H9 (cell line): ENCODE measurements around the gene TRIM9. TPM values are rescaled to one million over a fixed set of nuclear protein-coding genes. Genes with fewer than 3 reads are reported as not detected.

Experiments used
- DNase-seq: peaks from one replicate; pipeline ENCODE4 v3.0.0-alpha.2; 2017
- H2AFZ ChIP-seq: one replicate; pipeline ENCODE4 v1.6.1; 2013; ENCODE audit warnings: mild to moderate bottlenecking, low read length, control low read depth, moderate library complexity
- H2AK5ac ChIP-seq: 2 replicates; pipeline ENCODE4 v1.6.1; 2013; ENCODE audit warnings: low read length, control low read depth, mixed read lengths; ENCODE audit not compliant: insufficient read length
- H2BK120ac ChIP-seq: one replicate; pipeline ENCODE4 v1.6.1; 2013; ENCODE audit warnings: low read depth, mild to moderate bottlenecking, low read length, control low read depth, inconsistent platforms; ENCODE audit not compliant: poor library complexity, severe bottlenecking
- H2BK12ac ChIP-seq: 2 replicates; pipeline ENCODE4 v1.6.1; 2013; ENCODE audit warnings: low read length, control low read depth, mixed read lengths, low read depth; ENCODE audit not compliant: insufficient read length
- H2BK15ac ChIP-seq: 2 replicates; pipeline ENCODE4 v1.6.1; 2013; ENCODE audit warnings: low read depth, low read length, control low read depth
- H2BK20ac ChIP-seq: one replicate; pipeline ENCODE4 v1.6.1; 2013; ENCODE audit warnings: low read depth, mild to moderate bottlenecking, low read length, control low read depth, inconsistent platforms; ENCODE audit not compliant: poor library complexity, severe bottlenecking
- H2BK5ac ChIP-seq: 2 replicates; pipeline ENCODE4 v1.6.1; 2013; ENCODE audit warnings: low read length, control low read depth, mixed read lengths; ENCODE audit not compliant: insufficient read length
- H3K14ac ChIP-seq: 2 replicates; pipeline ENCODE4 v1.6.1; 2013; ENCODE audit warnings: low read length, control low read depth; ENCODE audit not compliant: insufficient read depth
- H3K18ac ChIP-seq: 2 replicates; pipeline ENCODE4 v1.6.1; 2013; ENCODE audit warnings: low read depth, mild to moderate bottlenecking, mixed read lengths, low read length, control low read depth; ENCODE audit not compliant: insufficient read length
- H3K23ac ChIP-seq: 2 replicates; pipeline ENCODE4 v1.6.1; 2013; ENCODE audit warnings: low read length, control low read depth, mixed read lengths, low read depth; ENCODE audit not compliant: insufficient read length
- H3K23me2 ChIP-seq: 2 replicates; pipeline ENCODE4 v1.6.1; 2013; ENCODE audit warnings: low read depth, mild to moderate bottlenecking, mixed read lengths, low read length, control low read depth; ENCODE audit not compliant: insufficient read length, poor library complexity, severe bottlenecking
- H3K27ac ChIP-seq: 2 replicates; pipeline ENCODE4 v1.5.1; 2013; ENCODE audit warnings: low read length, control low read depth, mixed read lengths, low read depth; ENCODE audit not compliant: insufficient read length
- H3K27me3 ChIP-seq: 2 replicates; pipeline ENCODE4 v1.6.1; 2013; ENCODE audit warnings: low read length, control low read depth, inconsistent platforms; ENCODE audit not compliant: insufficient read depth
- H3K4ac ChIP-seq: 2 replicates; pipeline ENCODE4 v1.6.1; 2013; ENCODE audit warnings: low read depth, mild to moderate bottlenecking, control low read depth, inconsistent platforms, low read length, moderate library complexity
- H3K4me1 ChIP-seq: 2 replicates; pipeline ENCODE4 v1.6.1; 2013; ENCODE audit warnings: low read length, control low read depth, inconsistent platforms; ENCODE audit not compliant: insufficient read depth
- H3K4me2 ChIP-seq: 2 replicates; pipeline ENCODE4 v1.6.1; 2013; ENCODE audit warnings: low read length, control low read depth, mixed read lengths; ENCODE audit not compliant: insufficient read length, insufficient read depth
- H3K56ac ChIP-seq: 2 replicates; pipeline ENCODE4 v1.6.1; 2013; ENCODE audit warnings: low read depth, mild to moderate bottlenecking, mixed read lengths, low read length, control low read depth; ENCODE audit not compliant: insufficient read length
- H3K79me1 ChIP-seq: 2 replicates; pipeline ENCODE4 v1.6.1; 2013; ENCODE audit warnings: low read depth, mild to moderate bottlenecking, moderate library complexity, low read length, control low read depth, inconsistent platforms; ENCODE audit not compliant: insufficient read depth, poor library complexity, severe bottlenecking
- H3K79me2 ChIP-seq: 2 replicates; pipeline ENCODE4 v1.6.1; 2013; ENCODE audit warnings: low read length, control low read depth, inconsistent platforms; ENCODE audit not compliant: insufficient read depth
- H3K9ac ChIP-seq: 2 replicates; pipeline ENCODE4 v1.6.1; 2013; ENCODE audit warnings: low read length, control low read depth, mixed read lengths; ENCODE audit not compliant: insufficient read length; ENCODE audit errors: extremely low read depth
- H3K9me3 ChIP-seq: one replicate; pipeline ENCODE4 v1.6.1; 2013; ENCODE audit warnings: low read depth, low read length, inconsistent platforms; ENCODE audit not compliant: control insufficient read depth
- H3T11ph ChIP-seq: one replicate; pipeline ENCODE4 v1.6.1; 2013; ENCODE audit warnings: mild to moderate bottlenecking, low read length, control low read depth, inconsistent platforms
- H4K20me1 ChIP-seq: one replicate; pipeline ENCODE4 v1.6.1; 2013; ENCODE audit not compliant: control insufficient read depth, insufficient read length, insufficient read depth
- H4K5ac ChIP-seq: 2 replicates; pipeline ENCODE4 v1.6.1; 2013; ENCODE audit warnings: low read depth, mild to moderate bottlenecking, mixed read lengths, low read length, control low read depth; ENCODE audit not compliant: insufficient read length
- H4K8ac ChIP-seq: replicated peaks from 2 replicates; pipeline ENCODE4 v1.6.1; 2013; ENCODE audit warnings: low read length, control low read depth, mixed read lengths, low read depth; ENCODE audit not compliant: insufficient read length
- H4K91ac ChIP-seq: 2 replicates; pipeline ENCODE4 v1.6.1; 2013; ENCODE audit warnings: low read depth, mild to moderate bottlenecking, moderate library complexity, mixed read lengths, low read length, control low read depth; ENCODE audit not compliant: insufficient read length
- H3K27ac Mint-ChIP-seq, 3 experiments: 2 replicates in 2 of 3; 3 replicates in 1 of 3; pipeline ENCODE4 v1.8.0; 2020 to 2021; ENCODE audit warnings: mixed read lengths in 3 of 3, mild to moderate bottlenecking in 1 of 3, moderate library complexity in 1 of 3
- H3K27me3 Mint-ChIP-seq: 2 replicates; pipeline ENCODE4 v1.8.0; 2021; ENCODE audit warnings: low read depth, mild to moderate bottlenecking, moderate library complexity, mixed read lengths
- H3K36me3 Mint-ChIP-seq, 3 experiments: 2 replicates in 2 of 3; 3 replicates in 1 of 3; pipeline ENCODE4 v1.8.0; 2020 to 2021; ENCODE audit warnings: low read depth in 3 of 3, mixed read lengths in 3 of 3; ENCODE audit not compliant: insufficient read depth in 1 of 3
- H3K4me1 Mint-ChIP-seq, 2 experiments: 2 replicates each; pipeline ENCODE4 v1.8.0; 2020; ENCODE audit warnings: mixed read lengths in 2 of 2
- H3K4me3 Mint-ChIP-seq, 2 experiments: 2 replicates in 1 of 2; 3 replicates in 1 of 2; pipeline ENCODE4 v1.8.0; 2020 to 2021; ENCODE audit warnings: mild to moderate bottlenecking in 2 of 2, mixed read lengths in 2 of 2, moderate library complexity in 1 of 2
- H3K9me3 Mint-ChIP-seq, 2 experiments: 2 replicates in 1 of 2; 3 replicates in 1 of 2; pipeline ENCODE4 v1.8.0; 2020; ENCODE audit warnings: mild to moderate bottlenecking in 2 of 2, mixed read lengths in 2 of 2, moderate library complexity in 1 of 2
- CTCF ChIP-seq: fragments of 200-600 bp; sonication (generic); conservative IDR thresholded peaks from 3 replicates; pipeline ENCODE4 v1.8.0; 2021; ENCODE audit warnings: antibody characterized with exemption, mild to moderate bottlenecking
- whole genome bisulfite sequencing: extraction: QIAGEN DNeasy Blood & Tissue Kit; methylation state at CpG from one replicate; pipeline ENCODE4 v1.1.7; 2013; ENCODE audit warnings: missing lambda C conversion rate, low lambda C conversion rate, mixed read lengths; ENCODE audit not compliant: insufficient read length; ENCODE audit errors: extremely low coverage; 5-methylcytosine and 5-hydroxymethylcytosine counted together
- long read RNA-seq: library from polyadenylated mRNA; unstranded; transcript quantifications from one replicate; pipeline ENCODE4 v2.0.0, GENCODE V29; 2020
- total RNA-seq: library from RNA; stranded (reverse); gene quantifications from 2 replicates; pipeline ENCODE4 v1.2.1, GENCODE V29; 2021

Gene TRIM9
- 0.83 and 0.98 TPM in 2 replicates for total RNA-seq
- long read RNA-seq, partial matches to known transcripts = 1 of 5 reads
- long read RNA-seq, other reads (novel, unspliced or antisense) = 2 of 5 reads

GRCh38 chr14:51094901-51095853 is at the start of gene TRIM9:
TRIM9 (minus strand) TSS chr14:51095105; CDS start chr14:51094939, 166 bp downstream.
- Histone ChIP-seq H3K4me2 (peak within 1 kb of the TSS; percentile 80), H3K27me3 (peaks cover 18% of the 10 kb centered on the region), H2BK120ac (no peak within 1 kb of the TSS), H2AFZ (no peak within 1 kb of the TSS), H3K79me1 (no peaks in the 10 kb centered on the region), H3K27ac (no peak within 1 kb of the TSS), H3K79me2 (no peaks in the 10 kb centered on the region), H3K23ac (no peak within 1 kb of the TSS), H3T11ph (no peak within 1 kb of the TSS), H4K20me1 (no peaks in the 10 kb centered on the region), H3K4ac (no peak within 1 kb of the TSS), H4K91ac (no peak within 1 kb of the TSS), H2BK20ac (no peak within 1 kb of the TSS), H2AK5ac (no peak within 1 kb of the TSS), H3K56ac (no peak within 1 kb of the TSS), H3K23me2 (peaks cover 22% of the 10 kb centered on the region), H2BK15ac (no peak within 1 kb of the TSS), H3K14ac (no peak within 1 kb of the TSS; the same call in 1 of the 2 replicates), H3K9me3 (no peaks in the 10 kb centered on the region), H4K5ac (no peak within 1 kb of the TSS), H2BK5ac (no peak within 1 kb of the TSS), H3K9ac (peak within 1 kb of the TSS; percentile 4), H2BK12ac (no peak within 1 kb of the TSS), H4K8ac (no peak within 1 kb of the TSS), H3K18ac (no peak within 1 kb of the TSS), H3K4me1 (no peaks in the 10 kb centered on the region; the same call in 1 of the 2 replicates)
- H3K4me3 Mint-ChIP-seq = peak within 1 kb of the TSS; percentile 77 to 90
- peaks cover 17 to 20% of the 10 kb centered on the region in 2 experiments for H3K4me1 Mint-ChIP-seq
- peaks cover 62% of the 10 kb centered on the region for H3K27me3 Mint-ChIP-seq
- H3K9me3 Mint-ChIP-seq = no peaks in the 10 kb centered on the region
- TF ChIP-seq CTCF = no peak
- peak; percentile 98 for DNase-seq
- H3K36me3 Mint-ChIP-seq = no peaks in the 10 kb centered on the region
- WGBS = no CpG with 5 or more reads among the region's 83 CpGs
- H3K27ac Mint-ChIP-seq = no peak within 1 kb of the TSS; a peak in 3 of 7 replicates
